ENCODE measurements around the gene PAF1. TPM values are rescaled to one million over a fixed set of nuclear protein-coding genes. Genes with fewer than 3 reads are reported as not detected.

PAF1 gene
- total and polyA plus RNA-seq, 2 of the 13 experiments (the other 11 are each of a cell fraction or from before 2014, with no cell fraction given), result 30.2 to 31.1 TPM

GRCh38 chr19:39435499-39436349 is 44.8 kb upstream of the PAF1 start, which contains the start of gene RPS16 (continued):
- TF ChIP-seq ZNF18 (CRISPR knock-in tag; IDR thresholded peaks at IDR 0.05; ENCODE audit: insufficient replicate concordance) (peak; percentile 69), MXD3 (CRISPR knock-in tag; IDR thresholded peaks at IDR 0.05) (peak; percentile 90), ZNF629 (CRISPR knock-in tag; conservative IDR thresholded peaks at IDR 0.05) (no peak; the same call in 1 of the 2 replicates), ZNF512 (CRISPR knock-in tag; IDR thresholded peaks at IDR 0.05) (0 out of 2 replicates have a peak, but pooled peaks have one; percentile 25), REPIN1 (CRISPR knock-in tag; IDR thresholded peaks at IDR 0.05; ENCODE audit: borderline replicate concordance, low read depth) (peak; percentile 87), SNRNP70 (IDR thresholded peaks at IDR 0.05; ENCODE audit: low read depth, low read length) (no peak), FUBP1 (CRISPR knock-in tag; IDR thresholded peaks at IDR 0.05; ENCODE audit: borderline replicate concordance) (no peak), GPN1 (CRISPR knock-in tag; IDR thresholded peaks at IDR 0.05; ENCODE audit: borderline replicate concordance) (no peak), ZNF503 (CRISPR knock-in tag; IDR thresholded peaks at IDR 0.05) (peak; percentile 52; the same call in 1 of the 2 replicates), SSRP1 (CRISPR knock-in tag; IDR thresholded peaks at IDR 0.05) (no peak), ATF1 (CRISPR knock-in tag; IDR thresholded peaks at IDR 0.05) (no peak), ZNF83 (CRISPR knock-in tag; IDR thresholded peaks at IDR 0.05; ENCODE audit: borderline replicate concordance) (no peak; the same call in 1 of the 2 replicates), ETS1 (CRISPR knock-in tag; IDR thresholded peaks at IDR 0.05) (no peak), HMG20A (CRISPR knock-in tag; IDR thresholded peaks at IDR 0.05; ENCODE audit: borderline replicate concordance) (no peak), ZNF296 (CRISPR knock-in tag; conservative IDR thresholded peaks at IDR 0.05) (no peak), KLF12 (CRISPR knock-in tag; IDR thresholded peaks at IDR 0.05; ENCODE audit: borderline replicate concordance) (0 out of 2 replicates have a peak, but pooled peaks have one; percentile 27), REXO4 (CRISPR knock-in tag; IDR thresholded peaks at IDR 0.05; ENCODE audit: borderline replicate concordance) (no peak), FIP1L1 (IDR thresholded peaks at IDR 0.05; ENCODE audit: borderline replicate concordance, insufficient read depth, low read depth, low read length) (peak; percentile 86; the same call in 1 of the 2 replicates), ZNF333 (CRISPR knock-in tag; IDR thresholded peaks at IDR 0.05; ENCODE audit: borderline replicate concordance) (no peak)

Data from HepG2 (cell line).